HG03520 (cell line): ENCODE data around the gene SEMG2.

Experiments
- ATAC-seq: cut with Tn5 transposase; IDR thresholded peaks from one replicate; pipeline ENCODE4 v1.9.1; 2021; ENCODE audit warnings: mild to moderate bottlenecking, moderate library complexity; ENCODE audit not compliant: unreplicated experiment

Gene SEMG2, protein sequence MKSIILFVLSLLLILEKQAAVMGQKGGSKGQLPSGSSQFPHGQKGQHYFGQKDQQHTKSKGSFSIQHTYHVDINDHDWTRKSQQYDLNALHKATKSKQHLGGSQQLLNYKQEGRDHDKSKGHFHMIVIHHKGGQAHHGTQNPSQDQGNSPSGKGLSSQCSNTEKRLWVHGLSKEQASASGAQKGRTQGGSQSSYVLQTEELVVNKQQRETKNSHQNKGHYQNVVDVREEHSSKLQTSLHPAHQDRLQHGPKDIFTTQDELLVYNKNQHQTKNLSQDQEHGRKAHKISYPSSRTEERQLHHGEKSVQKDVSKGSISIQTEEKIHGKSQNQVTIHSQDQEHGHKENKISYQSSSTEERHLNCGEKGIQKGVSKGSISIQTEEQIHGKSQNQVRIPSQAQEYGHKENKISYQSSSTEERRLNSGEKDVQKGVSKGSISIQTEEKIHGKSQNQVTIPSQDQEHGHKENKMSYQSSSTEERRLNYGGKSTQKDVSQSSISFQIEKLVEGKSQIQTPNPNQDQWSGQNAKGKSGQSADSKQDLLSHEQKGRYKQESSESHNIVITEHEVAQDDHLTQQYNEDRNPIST

DNA sequence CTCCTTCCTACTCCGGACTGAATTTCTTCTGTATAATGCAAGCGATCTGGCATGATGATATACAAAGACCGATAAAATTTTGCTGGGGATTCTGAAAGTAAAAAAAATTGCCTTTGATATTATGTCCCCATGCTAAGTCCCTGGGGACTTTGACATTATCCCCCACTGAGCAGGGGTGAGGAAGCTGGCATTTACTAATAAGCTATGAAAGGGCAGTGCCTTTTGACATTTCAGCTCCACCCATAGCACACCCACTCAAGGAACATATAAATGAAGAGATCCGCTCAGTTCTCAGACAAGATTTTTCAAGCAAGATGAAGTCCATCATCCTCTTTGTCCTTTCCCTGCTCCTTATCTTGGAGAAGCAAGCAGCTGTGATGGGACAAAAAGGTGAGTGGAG, at the start of gene SEMG2:
Gene SEMG2 (plus strand): TSS at position 298 of the 400 bp plus-strand sequence. CDS start 17 bp downstream, at position 315.
- no peak for ATAC-seq

DNA sequence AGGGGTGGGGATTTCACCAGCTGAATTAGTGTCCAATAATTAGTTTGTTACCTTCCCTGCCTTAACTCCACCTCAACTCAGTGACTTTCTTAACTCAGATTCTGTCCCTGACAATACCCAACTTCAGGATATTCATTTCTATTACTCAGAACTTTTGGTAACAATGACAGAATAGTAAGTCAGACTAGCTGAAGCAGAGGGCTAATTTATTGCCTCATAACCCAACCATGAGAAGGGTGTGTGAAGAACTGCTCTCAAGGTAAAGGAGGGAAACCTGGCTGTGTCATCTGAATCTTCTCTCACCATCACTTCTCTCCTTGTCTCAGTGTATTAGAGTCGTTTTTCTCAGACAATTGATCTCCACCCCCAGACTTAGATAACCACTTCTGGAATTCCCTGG, 47.7 kb upstream of the SEMG2 start:
- no peak for ATAC-seq

DNA sequence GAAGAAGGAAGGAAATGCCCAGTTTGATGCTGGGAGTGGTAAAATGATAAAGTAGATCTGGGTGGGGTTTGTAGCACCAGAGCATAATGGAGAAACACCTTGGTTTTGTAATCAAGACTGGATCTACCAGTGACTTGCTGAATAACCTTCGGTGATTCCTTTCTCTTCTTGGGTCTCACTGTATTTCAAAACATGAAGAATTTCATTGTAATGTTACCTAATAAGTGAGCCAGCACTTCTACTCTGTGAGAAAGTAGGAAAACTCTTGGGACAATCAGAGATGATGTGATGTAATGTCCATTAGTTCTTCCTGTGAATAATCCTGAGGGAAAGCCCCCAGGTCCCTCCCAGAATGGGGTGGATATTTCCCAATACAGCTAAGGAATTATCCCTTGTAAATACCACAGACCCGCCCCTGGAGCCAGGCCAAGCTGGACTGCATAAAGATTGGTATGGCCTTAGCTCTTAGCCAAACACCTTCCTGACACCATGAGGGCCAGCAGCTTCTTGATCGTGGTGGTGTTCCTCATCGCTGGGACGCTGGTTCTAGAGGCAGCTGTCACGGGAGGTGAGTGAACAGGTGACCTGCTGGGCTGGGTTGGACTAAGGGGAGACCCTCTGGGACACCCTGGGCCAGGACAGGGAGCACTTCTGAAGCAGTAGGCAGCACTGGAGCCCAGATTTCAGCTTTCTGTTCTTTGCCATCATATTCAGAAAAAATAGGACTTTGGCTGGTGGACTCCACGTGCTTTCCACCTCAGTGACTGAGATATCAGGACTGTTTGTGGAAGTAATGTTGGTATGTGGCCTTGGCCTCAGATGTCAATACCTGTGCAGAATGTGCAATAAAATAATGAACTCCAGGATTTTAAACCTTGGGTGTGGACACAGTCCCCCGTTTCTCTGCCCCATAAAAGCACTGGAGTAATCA, 46.5 kb upstream of the SEMG2 start, which contains the start of gene PI3:
Gene PI3 (plus strand): TSS at position 469 of the 931 bp plus-strand sequence. CDS start 21 bp downstream, at position 490.
- no peak for ATAC-seq

DNA sequence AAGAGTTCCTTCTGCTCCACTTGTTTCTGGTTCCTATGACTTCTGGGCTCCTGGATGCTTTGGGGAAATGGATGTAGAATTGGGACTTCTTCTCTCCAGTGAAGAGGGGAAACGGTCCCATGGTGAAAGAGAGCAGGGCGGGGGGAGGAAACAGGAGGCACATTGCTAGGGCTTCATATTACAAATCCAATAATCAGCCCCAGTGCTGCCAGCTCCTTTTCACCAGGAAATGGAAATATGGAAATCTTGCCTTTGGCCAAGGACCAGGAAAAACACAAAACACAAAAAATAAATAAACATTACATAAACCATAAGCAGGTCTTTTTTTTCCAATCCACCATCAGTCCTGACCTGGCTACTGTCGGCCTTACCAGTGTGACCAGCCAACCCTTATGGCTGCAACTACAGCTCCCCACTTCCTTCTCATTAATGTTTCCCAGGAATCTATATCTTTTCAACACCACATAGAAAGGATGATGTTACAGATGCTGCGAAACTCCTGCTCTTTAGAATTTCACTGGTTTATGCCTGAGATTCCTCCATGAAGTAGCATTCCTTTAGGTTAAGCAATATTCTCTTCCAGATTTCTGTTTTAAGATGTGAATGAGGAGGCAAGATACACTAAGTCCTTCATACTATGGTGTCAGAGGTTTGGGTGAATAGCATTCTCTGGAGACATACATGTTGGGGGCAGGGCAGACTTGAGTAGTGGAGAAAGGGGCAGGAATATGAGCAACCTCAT, 44.5 kb upstream of the SEMG2 start:
- ATAC-seq = no peak

DNA sequence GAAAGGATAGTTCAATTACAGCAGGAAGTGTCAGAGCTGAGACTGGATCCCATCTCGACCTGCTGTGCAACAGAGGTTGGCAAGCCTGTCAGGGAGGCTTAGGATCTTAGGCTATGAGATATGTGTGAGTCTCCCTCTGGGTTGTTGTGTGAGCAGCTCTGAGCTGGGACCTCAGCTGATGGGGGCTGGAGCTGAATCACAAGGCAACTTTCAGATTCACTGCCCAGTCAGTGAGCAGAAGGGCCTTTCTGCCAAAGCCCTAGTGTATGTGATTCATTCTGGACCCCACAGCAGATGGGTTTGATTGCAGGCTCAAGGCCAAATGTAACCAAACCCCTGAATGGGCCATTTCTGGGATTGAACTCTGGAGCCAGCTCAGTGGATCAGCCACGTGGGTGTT, 42.0 kb upstream of the SEMG2 start:
- ATAC-seq = no peak

DNA sequence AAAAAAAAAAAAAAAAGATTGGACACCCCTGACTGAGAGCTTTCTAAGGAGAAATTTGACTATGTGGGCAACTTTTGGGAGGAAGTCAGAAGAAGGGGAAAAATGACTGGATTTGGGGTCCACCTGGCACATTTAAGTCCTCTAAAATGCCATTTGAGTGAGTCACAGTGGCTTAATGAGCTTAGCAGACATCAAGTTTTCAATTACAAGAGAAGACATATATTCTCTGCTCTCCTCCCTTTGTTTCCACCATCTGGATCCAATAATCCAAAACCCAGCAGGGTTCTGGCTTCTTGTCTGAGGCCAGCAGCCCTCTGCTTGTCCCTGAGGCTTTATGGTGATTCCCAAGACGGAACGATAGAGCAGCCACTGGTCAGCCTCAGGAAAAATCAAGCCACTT, 39.5 kb upstream of the SEMG2 start:
- ATAC-seq = no peak

DNA sequence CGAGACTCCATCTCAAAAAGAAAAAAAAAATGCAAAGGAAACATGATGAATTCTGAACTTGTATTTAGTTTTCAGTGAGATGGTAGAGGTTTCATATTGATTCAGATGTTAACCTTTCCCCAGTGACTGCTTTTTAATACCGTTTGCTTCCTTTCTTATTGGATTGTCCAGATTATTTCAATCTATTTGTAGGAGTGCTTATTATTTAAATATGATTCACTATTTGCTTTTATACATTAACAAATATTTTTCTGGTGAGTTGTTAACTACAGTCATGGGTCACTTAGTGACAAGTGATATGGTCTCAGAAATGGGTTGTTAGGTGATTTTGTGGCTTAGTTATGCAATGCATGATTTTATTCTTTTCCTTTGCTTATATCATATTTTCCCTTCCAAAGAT, 38.1 kb upstream of the SEMG2 start:
- ATAC-seq = no peak

DNA sequence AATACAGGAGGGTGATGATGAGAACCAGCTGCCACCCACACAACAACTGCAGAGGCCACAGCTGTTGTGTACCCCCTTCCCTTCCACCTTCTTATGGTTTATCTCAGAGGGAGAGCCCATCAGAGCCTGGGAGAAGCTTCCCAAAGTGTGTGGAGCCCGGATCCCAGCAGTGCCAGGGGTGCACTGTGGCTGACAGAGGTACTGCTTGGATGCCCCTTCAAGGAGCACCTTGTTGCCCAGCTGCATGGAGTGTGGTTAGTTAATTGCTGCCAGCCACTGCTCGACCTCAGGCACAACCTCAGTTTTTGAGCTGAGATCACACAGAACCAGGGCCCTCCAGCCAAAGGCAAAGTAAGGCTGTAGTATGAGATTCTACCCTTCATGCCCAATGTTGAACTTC, 33.5 kb upstream of the SEMG2 start:
- ATAC-seq = no peak

DNA sequence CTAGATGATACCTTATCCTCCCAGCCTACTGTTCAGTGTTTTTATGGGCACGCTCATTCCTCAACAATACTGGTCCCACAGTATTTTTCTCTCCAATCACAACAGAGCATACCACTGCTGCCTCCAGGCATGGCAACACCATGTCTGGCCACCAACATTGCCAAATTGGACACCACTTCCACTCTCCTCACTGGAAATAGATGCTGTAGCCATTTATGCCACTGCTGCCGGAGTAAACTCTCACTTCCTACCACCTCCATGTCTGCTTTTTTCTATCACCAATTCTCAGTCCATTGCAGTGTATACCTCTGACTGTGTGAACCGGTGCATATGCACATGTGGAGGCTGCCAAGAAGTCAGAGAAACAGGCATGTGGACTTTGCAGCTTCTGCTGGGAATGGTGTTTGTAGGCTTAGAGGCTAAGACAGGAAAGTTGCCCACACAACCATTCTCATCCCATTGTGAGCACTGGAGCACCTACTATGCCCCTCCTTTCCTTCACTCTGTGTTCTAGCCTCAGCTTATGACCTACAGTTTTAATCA, 32.0 kb upstream of the SEMG2 start:
- ATAC-seq = no peak

DNA sequence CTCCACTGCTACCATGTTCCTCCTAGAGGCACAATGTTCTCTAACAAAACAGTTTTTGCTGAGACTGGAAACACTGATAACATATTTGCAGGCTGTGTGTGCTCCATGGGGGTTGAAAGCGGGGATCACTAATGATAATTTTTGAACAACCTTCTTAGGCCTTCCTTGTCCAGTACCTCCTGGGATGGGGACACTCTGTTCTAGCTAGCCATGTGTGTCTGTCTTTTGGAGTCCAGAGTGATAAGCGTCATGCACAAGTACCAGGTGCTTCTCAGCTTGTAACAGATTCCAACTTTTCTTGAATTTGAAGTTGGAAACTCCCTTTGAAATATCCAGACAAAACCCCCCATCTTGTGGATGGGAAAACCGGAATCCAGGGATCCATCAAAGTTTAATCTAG, 31.3 kb upstream of the SEMG2 start:
- ATAC-seq = no peak

DNA sequence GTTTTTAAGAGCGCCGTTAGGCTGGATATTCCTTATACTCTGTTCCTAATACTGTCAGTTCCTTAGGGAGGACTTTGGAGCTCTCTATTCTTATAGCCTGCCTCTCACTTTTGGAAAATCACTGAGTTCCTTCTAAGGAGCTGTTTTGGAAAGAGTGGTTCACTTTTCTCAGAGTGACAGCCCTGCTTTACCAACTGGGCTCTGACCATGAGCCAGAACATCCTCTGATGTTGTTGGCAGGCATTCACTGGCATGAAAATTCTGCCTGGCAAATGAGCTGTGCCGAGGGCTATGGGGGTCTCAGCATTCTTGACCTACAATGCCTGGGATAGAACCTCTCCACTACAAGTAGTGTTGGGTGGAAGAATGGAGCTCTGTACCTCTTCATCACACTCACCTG, 29.2 kb upstream of the SEMG2 start:
- ATAC-seq = no peak

DNA sequence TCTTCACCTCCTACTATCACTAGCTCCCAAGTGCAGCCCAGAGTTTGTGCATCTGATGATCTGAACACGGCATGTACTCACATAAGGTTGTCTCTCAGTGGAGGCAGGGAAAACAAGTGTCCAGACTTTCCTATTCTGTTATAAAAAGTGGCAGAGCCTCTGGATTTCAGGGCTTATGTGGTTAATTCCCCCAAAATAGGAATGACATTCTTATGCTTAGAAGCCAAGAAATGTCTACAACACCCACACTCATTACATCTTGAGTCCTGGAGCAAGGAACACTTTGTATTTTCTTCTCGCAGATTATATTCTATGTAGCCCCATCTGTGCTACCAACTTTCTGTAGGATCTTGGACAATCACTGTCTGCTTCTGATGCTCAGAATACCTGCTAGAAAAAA, 27.8 kb upstream of the SEMG2 start:
- no peak for ATAC-seq

DNA sequence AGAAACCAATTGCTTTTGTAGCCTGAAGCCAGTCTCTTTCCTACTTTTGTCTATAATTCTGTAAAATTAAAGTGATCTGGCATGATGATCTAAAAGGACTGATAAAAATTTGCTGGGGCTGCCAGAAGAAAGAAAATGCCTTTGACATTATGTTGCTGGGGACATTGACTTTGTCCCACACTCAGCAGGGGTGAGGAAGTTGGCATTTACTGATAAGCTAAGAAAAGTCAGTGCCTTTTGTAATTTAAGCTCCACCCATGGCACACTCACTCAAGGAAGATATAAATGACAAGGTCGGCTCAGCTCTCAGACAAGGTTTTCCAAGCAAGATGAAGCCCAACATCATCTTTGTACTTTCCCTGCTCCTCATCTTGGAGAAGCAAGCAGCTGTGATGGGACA, 14.4 kb upstream of the SEMG2 start, which contains the start of gene SEMG1:
Gene SEMG1 (plus strand): TSS at position 309 of the 400 bp plus-strand sequence. CDS start 21 bp downstream, at position 330.
- ATAC-seq = no peak

DNA sequence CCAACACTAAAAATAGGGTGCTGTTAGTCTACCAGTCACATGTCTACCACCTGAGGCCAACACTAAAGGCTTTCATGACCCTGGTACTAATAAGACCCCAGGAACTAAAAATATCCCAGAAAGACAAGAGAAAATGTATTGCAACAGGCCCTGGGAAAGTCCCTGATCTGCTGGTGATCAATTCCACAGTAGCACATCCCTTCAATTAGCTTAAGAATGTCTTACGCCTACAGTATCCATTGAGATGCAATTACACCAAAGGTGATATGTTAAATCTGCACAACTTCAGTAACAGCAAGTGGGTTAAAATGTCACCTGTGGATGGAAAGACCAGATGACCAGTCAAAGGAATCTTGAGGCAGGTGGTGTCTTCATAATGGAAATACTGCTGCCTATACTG, 11.2 kb upstream of the SEMG2 start:
- ATAC-seq = no peak

DNA sequence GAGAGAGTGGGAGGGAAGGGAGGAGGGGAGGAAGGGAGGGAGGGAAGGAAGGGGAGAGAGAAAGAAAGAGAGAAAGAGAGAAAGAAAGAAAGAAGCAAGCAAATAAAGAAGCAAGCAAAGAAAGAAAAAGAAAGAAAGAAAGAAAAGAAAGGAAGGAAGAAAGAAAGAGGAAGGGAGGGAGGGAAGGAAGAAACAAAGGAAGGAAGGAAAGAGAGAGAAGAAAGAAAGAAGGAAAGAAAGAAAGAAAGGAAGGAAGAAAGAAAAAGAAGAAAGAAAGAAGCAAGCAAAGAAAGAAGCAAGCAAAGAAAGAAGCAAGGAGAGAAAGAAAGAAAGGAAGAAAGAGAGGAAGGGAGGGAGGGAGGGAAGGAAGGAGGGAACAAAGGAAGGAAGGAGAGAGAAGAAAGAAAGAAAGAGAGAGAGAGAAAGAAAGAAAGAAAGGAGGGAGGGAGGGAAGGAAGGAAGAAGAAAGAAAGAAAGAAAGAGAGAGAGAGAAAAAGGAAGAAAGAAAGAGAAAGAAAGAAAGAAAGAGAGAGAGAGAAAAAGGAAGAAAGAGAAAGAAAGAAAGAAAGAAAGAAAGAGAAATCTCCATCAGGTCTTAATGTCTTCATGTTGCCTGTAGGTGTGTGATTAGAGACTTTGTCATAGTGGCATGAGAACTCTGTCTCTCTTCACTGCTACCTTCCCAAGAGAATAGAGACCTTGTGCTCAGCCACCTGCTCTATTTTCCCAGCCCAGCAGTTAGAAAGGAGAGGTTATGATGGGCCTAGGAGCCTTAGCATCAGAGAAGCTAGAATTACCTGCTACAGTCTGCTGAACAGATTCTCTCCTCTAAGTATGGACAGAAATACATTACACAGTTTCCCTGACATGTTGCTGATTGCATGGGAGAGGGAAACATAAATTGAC, 9.4 kb upstream of the SEMG2 start:
- ATAC-seq = no peak

DNA sequence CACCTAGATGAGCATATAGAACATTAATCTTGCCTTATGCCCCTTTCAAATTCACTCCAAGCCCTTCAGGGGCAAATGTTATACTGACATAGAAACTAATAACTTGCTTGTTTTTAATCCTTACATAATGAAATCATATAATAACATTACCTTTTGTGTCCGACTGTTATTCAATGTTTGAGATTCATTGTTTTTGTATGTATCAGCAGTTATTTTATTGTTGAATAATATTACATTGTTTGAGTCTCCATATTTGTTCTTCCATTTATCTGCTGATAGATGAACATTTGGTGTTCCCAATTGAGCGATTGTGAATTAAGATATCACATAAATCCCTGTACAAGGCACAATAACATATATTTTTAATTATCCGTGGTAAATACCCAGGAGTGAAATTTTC, 8.3 kb upstream of the SEMG2 start:
- ATAC-seq = no peak

DNA sequence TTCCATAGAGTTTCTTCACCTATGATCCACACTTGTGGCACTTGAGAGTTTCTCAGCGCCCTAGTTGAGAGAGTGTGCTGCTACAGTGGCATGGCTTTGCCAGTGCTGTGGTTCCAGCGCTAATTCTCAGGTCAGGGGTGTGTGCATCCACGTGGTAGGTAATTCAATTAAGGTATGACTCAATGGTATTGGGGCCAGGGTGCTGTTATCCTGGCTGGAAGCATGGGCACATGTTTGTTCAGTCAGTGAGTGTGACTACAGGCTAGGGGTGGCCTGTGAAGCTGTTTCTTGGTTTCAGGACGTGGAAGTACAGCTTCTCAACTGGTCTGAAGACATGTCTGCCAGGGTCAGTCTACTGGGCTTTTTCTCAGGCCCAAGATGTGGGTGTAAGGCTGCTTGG, 3.0 kb upstream of the SEMG2 start:
- ATAC-seq = no peak

DNA sequence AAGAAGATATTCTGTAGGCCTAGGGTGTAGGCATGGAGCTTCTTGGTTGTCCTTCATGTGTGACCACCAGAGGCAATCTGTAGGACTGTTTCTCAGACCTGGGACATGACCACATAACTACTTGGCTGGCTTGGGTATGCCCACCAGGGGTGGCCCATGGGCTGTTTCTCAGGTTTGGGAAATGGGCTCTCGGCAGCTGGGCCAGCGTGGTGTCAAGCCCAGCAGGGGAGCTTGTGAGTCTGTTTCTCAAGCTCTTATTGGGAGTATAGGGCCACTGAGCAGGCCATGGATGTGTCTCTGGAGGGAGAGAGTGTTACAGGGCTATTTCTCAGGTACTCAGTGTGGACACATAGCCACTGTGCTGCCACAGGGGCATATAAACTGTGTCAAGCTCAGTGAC, 2.5 kb upstream of the SEMG2 start:
- no peak for ATAC-seq

DNA sequence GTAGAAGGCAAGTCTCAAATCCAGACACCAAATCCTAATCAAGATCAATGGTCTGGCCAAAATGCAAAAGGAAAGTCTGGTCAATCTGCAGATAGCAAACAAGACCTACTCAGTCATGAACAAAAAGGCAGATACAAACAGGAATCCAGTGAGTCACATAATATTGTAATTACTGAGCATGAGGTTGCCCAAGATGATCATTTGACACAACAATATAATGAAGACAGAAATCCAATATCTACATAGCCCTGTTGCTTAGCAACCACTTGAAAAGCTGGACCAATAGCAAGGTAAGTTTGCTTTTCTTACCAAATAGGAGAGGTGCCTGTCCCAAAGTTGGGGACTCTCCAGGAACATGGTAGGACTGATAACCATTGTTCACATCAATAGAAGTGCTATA, 2.0 kb downstream of the SEMG2 start:
- ATAC-seq = no peak
